CD14-positive monocyte (primary cell): ENCODE data around the gene TRAM2. TPM values are rescaled to one million over a fixed set of nuclear protein-coding genes. Genes with fewer than 3 reads are reported as not detected.

Experiments
- DNase-seq, 3 donors: peaks; one replicate each; pipeline ENCODE4 v3.0.0-alpha.2; 2011 to 2022
- H2AFZ ChIP-seq: 2 replicates; pipeline ENCODE4 v1.6.0; 2012; ENCODE audit warnings: mild to moderate bottlenecking, low read depth, low read length, inconsistent platforms; ENCODE audit not compliant: insufficient read depth, poor library complexity, severe bottlenecking
- H3K27ac ChIP-seq, 2 donors: 1 replicate in 1 of 2; 2 replicates in 1 of 2; pipeline ENCODE4 v1.5.1; 2012 to 2013; ENCODE audit warnings: low read length in 2 of 2, control low read depth in 1 of 2, inconsistent platforms in 1 of 2, low read depth in 1 of 2, mild to moderate bottlenecking in 1 of 2
- H3K27me3 ChIP-seq, 2 donors: one replicate each; pipeline versions ENCODE4 v1.6.0 to v1.6.1; 2011 to 2013; ENCODE audit warnings: low read length in 2 of 2; ENCODE audit not compliant: control insufficient read depth in 2 of 2, insufficient read depth in 2 of 2
- H3K36me3 ChIP-seq, 2 donors: replicated peaks in 1 of 2; 1 replicate in 1 of 2; 2 replicates in 1 of 2; pipeline versions ENCODE4 v1.5.1 to v1.6.1; 2012 to 2013; ENCODE audit warnings: low read length in 2 of 2, control low read depth in 1 of 2, inconsistent platforms in 1 of 2, mild to moderate bottlenecking in 1 of 2; ENCODE audit not compliant: insufficient read depth in 2 of 2, control insufficient read depth in 1 of 2
- H3K4me1 ChIP-seq, 2 donors: 1 replicate in 1 of 2; 2 replicates in 1 of 2; pipeline versions ENCODE4 v1.5.1 to v1.6.1; 2012 to 2013; ENCODE audit warnings: low read length in 2 of 2, control low read depth in 1 of 2, inconsistent platforms in 1 of 2, mild to moderate bottlenecking in 1 of 2, moderate library complexity in 1 of 2; ENCODE audit not compliant: insufficient read depth in 2 of 2, control insufficient read depth in 1 of 2
- H3K4me2 ChIP-seq: replicated peaks from 2 replicates; pipeline ENCODE3; 2012; ENCODE audit warnings: low read length, moderate library complexity, mild to moderate bottlenecking; ENCODE audit not compliant: poor library complexity, severe bottlenecking; ENCODE audit errors: extremely low read depth
- H3K4me3 ChIP-seq, 3 experiments: fragments of 200-600 bp in 1 of 3; sonication (generic) in 1 of 3; replicated peaks in 1 of 3; 1 replicate in 2 of 3; 2 replicates in 1 of 3; pipeline ENCODE4 v1.5.1; 2011 to 2013; ENCODE audit warnings: low read length in 3 of 3, mild to moderate bottlenecking in 3 of 3, control low read depth in 2 of 3, low read depth in 2 of 3, inconsistent platforms in 1 of 3, moderate library complexity in 1 of 3
- H3K79me2 ChIP-seq: 2 replicates; pipeline ENCODE4 v1.6.0; 2012; ENCODE audit warnings: mild to moderate bottlenecking, control low read depth, inconsistent platforms, low read length, moderate library complexity; ENCODE audit not compliant: insufficient read depth
- H3K9ac ChIP-seq: 2 replicates; pipeline ENCODE4 v1.6.0; 2017; ENCODE audit warnings: low read length, mild to moderate bottlenecking; ENCODE audit not compliant: insufficient read depth, poor library complexity, severe bottlenecking
- H3K9me3 ChIP-seq, 2 donors: replicated peaks in 1 of 2; 1 replicate in 1 of 2; 2 replicates in 1 of 2; pipeline versions ENCODE4 v1.5.1 to v1.6.1; 2012 to 2013; ENCODE audit warnings: low read length in 2 of 2, control low read depth in 1 of 2; ENCODE audit not compliant: control insufficient read depth in 1 of 2, insufficient read depth in 1 of 2
- H4K20me1 ChIP-seq: 2 replicates; pipeline ENCODE4 v1.6.0; 2012; ENCODE audit warnings: mild to moderate bottlenecking, low read length, control low read depth, moderate library complexity; ENCODE audit not compliant: insufficient read depth
- H3K27ac Mint-ChIP-seq, 7 donors: one replicate each; pipeline ENCODE4 v1.8.0; 2020; ENCODE audit warnings: mild to moderate bottlenecking in 7 of 7, mixed read lengths in 7 of 7, moderate library complexity in 6 of 7, inconsistent platforms in 2 of 7
- H3K27me3 Mint-ChIP-seq, 3 donors: one replicate each; pipeline ENCODE4 v1.8.0; 2021 to 2022; ENCODE audit warnings: low read depth in 3 of 3, mild to moderate bottlenecking in 3 of 3, mixed read lengths in 3 of 3, moderate library complexity in 3 of 3, inconsistent platforms in 1 of 3
- H3K36me3 Mint-ChIP-seq, 2 donors: one replicate each; pipeline ENCODE4 v1.8.0; 2020; ENCODE audit warnings: mixed read lengths in 2 of 2, inconsistent platforms in 1 of 2, mild to moderate bottlenecking in 1 of 2
- H3K4me1 Mint-ChIP-seq: one replicate; pipeline ENCODE4 v1.8.0; 2020; ENCODE audit warnings: mild to moderate bottlenecking, mixed read lengths
- H3K4me3 Mint-ChIP-seq, 2 donors: one replicate each; pipeline ENCODE4 v1.8.0; 2020; ENCODE audit warnings: mild to moderate bottlenecking in 2 of 2, mixed read lengths in 2 of 2, moderate library complexity in 1 of 2
- H3K9me3 Mint-ChIP-seq, 7 donors: one replicate each; pipeline ENCODE4 v1.8.0; 2020 to 2022; ENCODE audit warnings: mixed read lengths in 7 of 7, mild to moderate bottlenecking in 6 of 7, moderate library complexity in 6 of 7, inconsistent platforms in 2 of 7
- WGBS: methylation state at CpG from one replicate; pipeline ENCODE4 v1.1.5; 2013; ENCODE audit warnings: missing lambda C conversion rate; ENCODE audit not compliant: insufficient coverage; 5-methylcytosine and 5-hydroxymethylcytosine counted together
- intact Hi-C, 2 donors: fragments of 100-400 bp; cut with micrococcal nuclease; formaldehyde crosslinking; loops; one replicate each; pipeline versions ENCODE4 v1.15.0 to v1.15.1; 2023
- polyA plus RNA-seq, 3 donors: library from polyadenylated mRNA; depleted of rRNA in 1 of 3; unstranded in 2 of 3; stranded (reverse) in 1 of 3; fragments of 300-500 nt in 2 of 3; fragments of >200 nt in 1 of 3; fragmentation: Illumina TruSeq in 2 of 3; gene quantifications; 1 replicate in 2 of 3; 2 replicates in 1 of 3; pipeline ENCODE4 v1.2.3, GENCODE V29; 2012 to 2021
- TF ChIP-seq, protein P1 (sequence below): fragments of 200-600 bp; IDR thresholded peaks from one replicate; pipeline ENCODE4 v1.8.0; 2022; ENCODE audit warnings: antibody characterized with exemption, mild to moderate bottlenecking

TRAM2 gene
- polyA plus RNA-seq, 3 donors: 4.7 to 11.7 (median 5.9) TPM

DNA sequence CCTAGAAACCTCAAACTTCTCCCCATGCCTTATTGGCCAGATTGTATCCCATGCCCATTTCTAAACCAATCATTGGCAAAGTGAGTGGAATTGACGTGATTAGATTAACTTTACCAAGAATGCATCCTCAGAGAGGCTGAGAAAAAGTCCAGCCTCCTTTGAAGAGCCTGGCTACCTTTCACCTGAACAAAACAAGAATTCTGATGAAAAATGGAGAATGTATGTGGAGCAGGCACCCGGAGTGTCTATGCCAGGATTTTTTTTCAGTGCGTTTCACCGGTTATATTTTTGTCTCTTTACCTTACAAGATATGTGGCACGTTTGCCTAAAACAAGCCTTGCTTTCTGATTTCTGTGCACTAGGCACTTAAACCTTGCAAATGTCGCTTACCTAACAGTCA lies 6.1 kb upstream of the TRAM2 start:
- Histone ChIP-seq H3K9ac (no peak overlapping the region), H4K20me1 (no peaks in the 10 kb centered on the region), H3K79me2 (no peaks in the 10 kb centered on the region), H3K9me3 (no peaks in the 10 kb centered on the region), H3K36me3 (no peaks in the 10 kb centered on the region), H3K4me1 (peaks cover 5 to 7% of the 10 kb centered on the region in 2 donors), H3K4me3 (no peak overlapping the region), H2AFZ (no peak overlapping the region), H3K27me3 (no peaks in the 10 kb centered on the region), H3K27ac (no peak overlapping the region), H3K4me2 (no peak overlapping the region)
- H3K4me3 Mint-ChIP-seq: no peak overlapping the region
- H3K36me3 Mint-ChIP-seq: peaks cover 8 to 28% of the 10 kb centered on the region in 2 donors
- no peaks in the 10 kb centered on the region for H3K9me3 Mint-ChIP-seq
- intact Hi-C loops: no loop called here
- no peak overlapping the region for H3K27ac Mint-ChIP-seq
- 96% methylated on average over 5 of the region's 6 CpGs for WGBS
- no peaks in the 10 kb centered on the region for H3K27me3 Mint-ChIP-seq
- peaks cover 9% of the 10 kb centered on the region for H3K4me1 Mint-ChIP-seq
- no peak for DNase-seq
- TF ChIP-seq, protein P1, sequence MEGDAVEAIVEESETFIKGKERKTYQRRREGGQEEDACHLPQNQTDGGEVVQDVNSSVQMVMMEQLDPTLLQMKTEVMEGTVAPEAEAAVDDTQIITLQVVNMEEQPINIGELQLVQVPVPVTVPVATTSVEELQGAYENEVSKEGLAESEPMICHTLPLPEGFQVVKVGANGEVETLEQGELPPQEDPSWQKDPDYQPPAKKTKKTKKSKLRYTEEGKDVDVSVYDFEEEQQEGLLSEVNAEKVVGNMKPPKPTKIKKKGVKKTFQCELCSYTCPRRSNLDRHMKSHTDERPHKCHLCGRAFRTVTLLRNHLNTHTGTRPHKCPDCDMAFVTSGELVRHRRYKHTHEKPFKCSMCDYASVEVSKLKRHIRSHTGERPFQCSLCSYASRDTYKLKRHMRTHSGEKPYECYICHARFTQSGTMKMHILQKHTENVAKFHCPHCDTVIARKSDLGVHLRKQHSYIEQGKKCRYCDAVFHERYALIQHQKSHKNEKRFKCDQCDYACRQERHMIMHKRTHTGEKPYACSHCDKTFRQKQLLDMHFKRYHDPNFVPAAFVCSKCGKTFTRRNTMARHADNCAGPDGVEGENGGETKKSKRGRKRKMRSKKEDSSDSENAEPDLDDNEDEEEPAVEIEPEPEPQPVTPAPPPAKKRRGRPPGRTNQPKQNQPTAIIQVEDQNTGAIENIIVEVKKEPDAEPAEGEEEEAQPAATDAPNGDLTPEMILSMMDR: no peak

DNA sequence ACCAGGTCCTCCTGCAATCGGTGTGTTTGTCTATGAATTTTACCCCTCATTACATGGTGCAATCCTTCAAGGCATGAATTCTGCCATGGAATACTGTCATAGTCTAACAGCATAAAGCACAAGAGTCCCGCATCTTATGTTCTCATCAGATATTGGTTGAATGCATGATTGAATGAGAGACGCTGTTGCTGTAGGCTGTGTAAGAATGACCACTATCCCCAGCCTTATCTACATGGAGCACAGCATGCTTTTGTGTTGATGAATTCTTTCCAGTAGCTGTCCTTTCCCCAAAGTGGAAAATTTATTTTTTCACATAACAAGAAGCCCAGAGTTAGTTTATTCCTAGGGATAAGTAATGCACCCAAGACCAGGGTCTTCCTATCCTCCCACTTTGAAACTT lies 5.6 kb upstream of the TRAM2 start:
- Histone ChIP-seq H3K9me3 (no peaks in the 10 kb centered on the region), H3K27ac (no peak overlapping the region), H4K20me1 (no peaks in the 10 kb centered on the region), H3K27me3 (no peaks in the 10 kb centered on the region), H2AFZ (no peak overlapping the region), H3K4me3 (no peak overlapping the region), H3K4me2 (no peak overlapping the region), H3K36me3 (no peaks in the 10 kb centered on the region), H3K79me2 (no peaks in the 10 kb centered on the region), H3K4me1 (peaks cover 5 to 10% of the 10 kb centered on the region in 2 donors), H3K9ac (no peak overlapping the region)
- TF ChIP-seq, protein P1: no peak
- no peak for DNase-seq
- Mint-ChIP-seq H3K27ac (no peak overlapping the region), H3K36me3 (peaks cover 8 to 25% of the 10 kb centered on the region in 2 donors), H3K4me3 (no peak overlapping the region), H3K27me3 (no peaks in the 10 kb centered on the region), H3K4me1 (peaks cover 12% of the 10 kb centered on the region), H3K9me3 (no peaks in the 10 kb centered on the region)
- WGBS: no CpG with 5 or more reads among the region's 3 CpGs
- intact Hi-C loops: no loop called here
